ENCODE measurements around the gene DSC3. TPM values are rescaled to one million over a fixed set of nuclear protein-coding genes. Genes with fewer than 3 reads are reported as not detected.
"Not testable (repeated sequence)": the region's sequence is repeated elsewhere in the genome, so short reads cannot be mapped to it uniquely, and the experiment has no call there.

The DSC3 gene
- total RNA-seq, 1 experiment from 2014 or later: 7.6 TPM

DNA sequence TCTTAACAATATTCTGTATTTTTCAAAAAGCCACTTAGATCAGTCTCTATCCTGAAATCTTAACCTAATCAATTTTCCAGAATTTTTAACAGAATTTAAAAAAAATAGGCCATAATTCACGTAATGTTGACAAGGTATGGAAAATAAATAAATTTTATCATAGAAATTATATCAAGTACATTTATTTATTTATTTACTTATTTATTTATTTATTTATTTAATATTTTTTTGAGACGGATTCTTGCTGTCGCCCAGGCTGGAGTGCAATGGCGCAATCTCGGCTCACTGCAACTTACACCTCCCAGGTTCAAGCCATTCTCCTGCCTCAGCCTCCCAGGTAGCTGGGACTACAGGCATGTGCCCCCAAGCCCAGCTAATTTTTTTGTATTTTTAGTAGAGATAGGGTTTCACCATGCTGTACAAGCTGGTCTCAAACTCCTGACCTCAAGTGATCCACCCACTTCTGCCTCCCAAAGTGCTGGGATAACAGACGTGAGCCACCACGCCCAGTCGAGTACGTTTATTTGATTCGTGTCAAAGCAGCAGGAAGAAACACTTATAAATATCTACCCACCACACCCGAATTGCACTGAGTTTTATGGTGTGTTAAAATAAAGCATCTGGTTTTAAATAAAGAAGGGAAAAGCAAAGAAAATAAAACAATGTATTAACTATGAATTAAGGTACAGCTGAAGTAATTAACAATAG is 60.1 kb downstream of the DSC3 start:
- H3K4me1 ChIP-seq (ENCODE audit: control insufficient read depth in 1 of 2, insufficient read depth in 2 of 2, low read length in 2 of 2): peaks cover 6 to 8% of the 10 kb centered on the region in 2 experiments
- RAD21 ChIA-PET (ENCODE audit: low non-redundant PET in 1 of 2, low total read pairs in 2 of 2, uncharacterized antibody in 2 of 2, unreplicated experiment in 2 of 2): no interaction called here
- no peak overlapping the region for H3K4me2 ChIP-seq (ENCODE audit: low read length)
- no peak overlapping the region for H3K27ac ChIP-seq (ENCODE audit: low read depth, low read length)
- H3K79me2 ChIP-seq (ENCODE audit: insufficient read depth, low read length): no peaks in the 10 kb centered on the region
- ATAC-seq: no peak
- BruUV-seq (replicated peaks): no TSS peak
- no peak overlapping the region for H3K9ac ChIP-seq (ENCODE audit: low read length)
- TF ChIP-seq POLR2A (IDR thresholded peaks at IDR 0.05; ENCODE audit: borderline replicate concordance, extremely low read depth, insufficient read depth, insufficient read length) (no peak), EGR1 (IDR thresholded peaks at IDR 0.05; ENCODE audit: low read depth) (no peak), ZNF274 (IDR thresholded peaks at IDR 0.05; ENCODE audit: low read depth, low read length) (no peak), SIN3A (IDR thresholded peaks at IDR 0.05; ENCODE audit: low read depth) (no peak)
- intact Hi-C loops (cut with micrococcal nuclease): no loop called here
- no peak for DNase-seq (ENCODE audit: low read depth, low spot score)
- H2AFZ ChIP-seq (ENCODE audit: low read depth, low read length, poor library complexity, severe bottlenecking): no peak overlapping the region
- no peaks in the 10 kb centered on the region for H3K9me3 ChIP-seq (ENCODE audit: control insufficient read depth in 1 of 2, insufficient read depth in 1 of 2, low read depth in 1 of 2, low read length in 2 of 2)
- CTCF ChIA-PET: interaction anchor here (1.4 kb wide), 1 partner anchor 10 kb away, joined by 3 read pairs; no protein-coding TSS in a partner anchor
- POLR2A ChIA-PET: no interaction called here
- H3K27me3 ChIP-seq (ENCODE audit: insufficient read depth, low read length): no peaks in the 10 kb centered on the region
- no peaks in the 10 kb centered on the region for H4K20me1 ChIP-seq (ENCODE audit: insufficient read depth)
- no peaks in the 10 kb centered on the region for H3K36me3 ChIP-seq (ENCODE audit: control insufficient read depth in 1 of 2, insufficient read depth in 2 of 2, low read length in 2 of 2)
- no peak overlapping the region for H3K4me3 ChIP-seq (replicated peaks in 1 of 2; ENCODE audit: low read depth in 1 of 2, low read length in 2 of 2)
- no peaks in the 10 kb centered on the region for H3K9me2 ChIP-seq (ENCODE audit: insufficient read depth)

DNA sequence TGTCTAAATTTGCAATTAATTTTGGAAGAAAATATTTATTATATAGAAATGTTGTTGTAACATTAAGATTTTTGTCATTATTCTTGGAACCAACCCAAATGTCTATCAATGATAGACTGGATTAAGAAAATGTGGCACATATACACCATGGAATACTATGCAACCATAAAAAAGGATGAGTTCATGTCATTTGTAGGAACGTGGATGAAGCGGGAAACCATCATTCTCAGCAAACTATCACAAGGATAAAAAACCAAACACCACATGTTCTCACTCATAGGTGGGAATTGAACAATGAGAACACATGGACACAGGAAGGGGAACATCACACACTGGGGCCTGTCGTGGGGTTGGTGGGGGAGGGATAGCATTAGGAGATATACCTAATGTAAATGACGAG is 64.5 kb downstream of the DSC3 start:
- RAD21 ChIA-PET (ENCODE audit: low non-redundant PET in 1 of 2, low total read pairs in 2 of 2, uncharacterized antibody in 2 of 2, unreplicated experiment in 2 of 2); H3K4me1 ChIP-seq (ENCODE audit: control insufficient read depth in 1 of 2, insufficient read depth in 2 of 2, low read length in 2 of 2); H3K9me3 ChIP-seq (ENCODE audit: control insufficient read depth in 1 of 2, insufficient read depth in 1 of 2, low read depth in 1 of 2, low read length in 2 of 2); H3K4me3 ChIP-seq (replicated peaks in 1 of 2; ENCODE audit: low read depth in 1 of 2, low read length in 2 of 2); H3K9ac ChIP-seq (ENCODE audit: low read length); CTCF ChIA-PET; H4K20me1 ChIP-seq (ENCODE audit: insufficient read depth); H3K9me2 ChIP-seq (ENCODE audit: insufficient read depth); H3K79me2 ChIP-seq (ENCODE audit: insufficient read depth, low read length); H3K27me3 ChIP-seq (ENCODE audit: insufficient read depth, low read length); POLR2A ChIA-PET; H3K27ac ChIP-seq (ENCODE audit: low read depth, low read length); DNase-seq (ENCODE audit: low read depth, low spot score); H2AFZ ChIP-seq (ENCODE audit: low read depth, low read length, poor library complexity, severe bottlenecking); ATAC-seq; H3K36me3 ChIP-seq (ENCODE audit: control insufficient read depth in 1 of 2, insufficient read depth in 2 of 2, low read length in 2 of 2); BruUV-seq (replicated peaks); H3K4me2 ChIP-seq (ENCODE audit: low read length): not testable (repeated sequence)
- intact Hi-C loops (cut with micrococcal nuclease): loop anchor here (10.0 kb wide), 1 partner anchor 747 kb away; no protein-coding TSS in a partner anchor
